GM23248 (cell line): Measurements from ENCODE around the gene DRAM1. TPM values are rescaled to one million over a fixed set of nuclear protein-coding genes. Genes with fewer than 3 reads are reported as not detected.
A peak's percentile ranks its signal among the peaks of the same experiment; 100 is the strongest.

Source experiments
- DNase-seq: peaks from one replicate; pipeline ENCODE4 v3.0.0-alpha.2; 2015
- H2AFZ ChIP-seq: fragments of 200-600 bp; sonication (generic); 2 replicates; pipeline ENCODE4 v1.6.1; 2016; ENCODE audit warnings: antibody characterized with exemption
- H3F3A ChIP-seq: fragments of 200-600 bp; sonication (generic); 2 replicates; pipeline ENCODE4 v1.6.1; 2016; ENCODE audit warnings: mild to moderate bottlenecking, antibody characterized with exemption, mixed run types; ENCODE audit not compliant: insufficient read depth
- H3K27ac ChIP-seq: fragments of 200-600 bp; sonication (generic); 2 replicates; pipeline ENCODE4 v1.5.1; 2016; ENCODE audit warnings: mild to moderate bottlenecking
- H3K27me3 ChIP-seq: fragments of 200-600 bp; sonication (generic); replicated peaks from 2 replicates; pipeline ENCODE4 v1.6.1; 2016; ENCODE audit warnings: mild to moderate bottlenecking; ENCODE audit not compliant: insufficient read depth
- H3K36me3 ChIP-seq: fragments of 200-600 bp; sonication (generic); 2 replicates; pipeline ENCODE4 v1.6.1; 2016; ENCODE audit warnings: low read depth, mild to moderate bottlenecking
- H3K4me1 ChIP-seq: fragments of 200-600 bp; sonication (generic); 2 replicates; pipeline ENCODE4 v1.6.1; 2016; ENCODE audit warnings: mild to moderate bottlenecking; ENCODE audit not compliant: insufficient read depth
- H3K4me2 ChIP-seq: fragments of 200-600 bp; sonication (generic); one replicate; pipeline ENCODE4 v1.6.1; 2016; ENCODE audit warnings: mild to moderate bottlenecking; ENCODE audit not compliant: unreplicated experiment
- H3K4me3 ChIP-seq: fragments of 200-600 bp; sonication (generic); 2 replicates; pipeline ENCODE4 v1.5.1; 2016; ENCODE audit warnings: mild to moderate bottlenecking
- H3K79me2 ChIP-seq: fragments of 200-600 bp; sonication (generic); 2 replicates; pipeline ENCODE4 v1.6.1; 2016; ENCODE audit warnings: mild to moderate bottlenecking; ENCODE audit not compliant: insufficient read depth
- H3K9ac ChIP-seq: fragments of 200-600 bp; sonication (generic); 2 replicates; pipeline ENCODE4 v1.6.1; 2016; ENCODE audit warnings: mild to moderate bottlenecking
- H3K9me2 ChIP-seq: fragments of 200-600 bp; sonication (generic); 2 replicates; pipeline ENCODE4 v1.6.1; 2016; ENCODE audit warnings: mixed run types, mild to moderate bottlenecking, moderate library complexity; ENCODE audit not compliant: insufficient read depth
- H3K9me3 ChIP-seq: fragments of 200-600 bp; sonication (generic); one replicate; pipeline ENCODE4 v1.6.1; 2017; ENCODE audit warnings: low read depth
- H4K20me1 ChIP-seq: fragments of 200-600 bp; sonication (generic); 2 replicates; pipeline ENCODE4 v1.6.0; 2016; ENCODE audit not compliant: insufficient read depth
- EZH2 ChIP-seq: fragments of 200-600 bp; sonication (generic); IDR thresholded peaks from 2 replicates; pipeline ENCODE4 v1.6.1; 2018; ENCODE audit warnings: antibody characterized with exemption, mild to moderate bottlenecking; ENCODE audit not compliant: insufficient read depth, poor library complexity, severe bottlenecking
- EZH2phosphoT487 ChIP-seq: fragments of 200-600 bp; sonication (generic); IDR thresholded peaks from 2 replicates; pipeline ENCODE4 v1.6.1; 2018; ENCODE audit warnings: antibody characterized with exemption, moderate library complexity, mild to moderate bottlenecking, low read depth; ENCODE audit not compliant: insufficient read depth
- WGBS, 2 experiments: methylation state at CpG; one replicate each; pipeline ENCODE4 v1.1.6; 2015 to 2017; ENCODE audit warnings: low lambda C conversion rate in 2 of 2, low coverage in 1 of 2; ENCODE audit errors: missing lambda C conversion rate in 2 of 2; 5-methylcytosine and 5-hydroxymethylcytosine counted together
- in situ Hi-C: fragments of 300-500 bp; cut with MboI; formaldehyde crosslinking; loops from 2 replicates; pipeline ENCODE4 v1.15.0; 2020
- polyA plus RNA-seq: library from polyadenylated mRNA; unstranded; fragments of >200 nt; fragmentation: Nextera tagmentation; extraction: Ambion mirVana; gene quantifications from 2 replicates; pipeline ENCODE4 v1.2.1, GENCODE V29; 2016
- total RNA-seq: library from RNA; depleted of rRNA; stranded (reverse); fragments of >200 nt; shearing (Covaris generic); gene quantifications from 2 replicates; pipeline ENCODE4 v1.2.3, GENCODE V29; 2014

DRAM1 gene
- total and polyA plus RNA-seq, 2 experiments from 2014 or later: 86.8 to 99.2 TPM

DNA sequence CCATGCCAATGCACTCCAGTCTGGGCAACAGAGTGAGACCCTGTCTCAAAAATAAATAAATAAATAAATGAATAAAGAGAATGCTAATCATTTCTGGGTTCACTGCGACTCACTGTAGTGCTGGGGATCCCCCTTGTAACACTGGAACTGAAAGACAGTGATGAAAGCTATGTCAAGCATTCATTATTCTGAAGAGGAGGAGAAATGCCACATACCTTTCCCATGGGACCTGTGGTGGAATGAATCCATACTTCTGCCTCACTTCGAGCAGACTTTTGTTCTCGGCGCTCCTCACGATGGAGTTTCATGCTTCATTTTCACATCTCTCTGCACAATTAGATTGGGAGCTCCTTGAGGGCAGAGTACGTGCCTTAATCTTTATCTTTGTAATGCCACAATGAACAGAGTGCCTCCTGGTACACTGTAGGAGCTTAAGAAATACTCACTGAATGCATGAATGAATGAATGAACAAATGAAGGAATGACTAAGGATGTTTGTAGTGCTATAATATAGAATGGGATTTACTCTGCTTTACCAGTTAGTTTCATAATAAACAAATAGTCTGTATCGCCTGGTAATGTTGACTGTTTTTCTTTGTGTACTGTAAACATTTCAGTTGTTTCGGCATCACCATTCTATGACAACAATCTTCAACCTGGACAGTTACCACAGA is 45.8 kb downstream of the DRAM1 start:
- Histone ChIP-seq H3K36me3 (no peaks in the 10 kb centered on the region), H3K4me2 (no peak overlapping the region), H3K9ac (no peak overlapping the region), H3F3A (peaks cover 70% of the 10 kb centered on the region), H4K20me1 (no peaks in the 10 kb centered on the region), H3K9me3 (no peaks in the 10 kb centered on the region), H3K4me3 (no peak overlapping the region), H3K27me3 (no peaks in the 10 kb centered on the region), H2AFZ (no peak overlapping the region), H3K27ac (0 out of 2 replicates have a peak overlapping the region, but pooled peaks have one; percentile 94), H3K4me1 (peaks cover 59% of the 10 kb centered on the region), H3K79me2 (no peaks in the 10 kb centered on the region), H3K9me2 (no peaks in the 10 kb centered on the region)
- TF ChIP-seq EZH2phosphoT487 (no peak), EZH2 (no peak)
- DNase-seq: no peak
- WGBS, 2 experiments: 97 to 98% methylated on average over 8 of the region's 8 CpGs
- in situ Hi-C loops: no loop called here

DNA sequence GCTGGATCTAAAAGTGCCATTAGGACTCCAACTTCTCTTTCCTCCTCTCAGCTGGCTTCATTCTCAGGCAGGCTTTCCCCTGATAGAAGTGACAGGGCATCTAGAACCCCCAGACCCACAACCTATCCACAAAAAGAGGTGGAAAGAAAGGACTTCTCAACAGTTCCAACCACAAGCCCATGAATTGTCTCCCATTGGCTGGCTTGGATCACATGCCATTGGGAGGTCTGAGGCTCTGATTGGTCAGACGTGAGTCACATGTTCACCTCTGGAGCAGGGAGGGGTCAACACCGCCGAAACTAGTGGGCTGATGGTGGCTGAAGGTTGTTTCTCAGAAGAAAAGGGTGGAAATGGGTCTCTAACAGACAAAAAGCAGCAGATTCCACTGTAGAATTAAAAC is 47.2 kb downstream of the DRAM1 start:
- Histone ChIP-seq H3K9me3 (no peaks in the 10 kb centered on the region), H3K4me2 (peak overlapping the region; percentile 72), H3K79me2 (no peaks in the 10 kb centered on the region), H3K4me3 (no peak overlapping the region), H3K9me2 (no peaks in the 10 kb centered on the region), H4K20me1 (no peaks in the 10 kb centered on the region), H3K4me1 (peaks cover 65% of the 10 kb centered on the region), H3K36me3 (no peaks in the 10 kb centered on the region), H3F3A (peaks cover 67% of the 10 kb centered on the region), H3K27me3 (no peaks in the 10 kb centered on the region), H3K27ac (peak overlapping the region; percentile 94), H2AFZ (no peak overlapping the region), H3K9ac (peak overlapping the region; percentile 65)
- DNase-seq: peak; percentile 55
- 97 to 98% methylated on average over 3 of the region's 3 CpGs for WGBS, 2 experiments
- TF ChIP-seq EZH2phosphoT487: no peak
- in situ Hi-C loops: loop anchor here (25.0 kb wide), 3 partner anchors 563 to 1638 kb away; partner anchors contain the start of gene IGF1

DNA sequence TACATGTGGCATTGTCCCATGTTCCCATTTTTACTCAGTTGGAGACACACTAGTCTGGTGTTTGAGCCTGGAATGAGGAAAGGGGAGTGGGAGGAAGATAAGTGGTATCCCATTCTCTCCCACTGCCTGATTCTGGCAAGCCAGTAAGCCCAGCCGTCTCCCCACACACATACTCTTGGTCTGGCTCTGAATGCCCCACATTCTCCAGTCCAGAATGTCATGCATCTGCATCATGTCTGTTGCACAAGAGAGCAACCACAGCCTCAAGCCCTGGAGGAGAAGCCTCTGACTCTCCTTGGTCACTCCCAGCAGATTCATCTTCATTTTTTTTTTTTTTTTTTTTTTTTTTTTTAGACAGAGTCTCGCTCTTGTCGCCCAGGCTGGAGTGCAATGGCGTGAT is 48.0 kb downstream of the DRAM1 start:
- H3K79me2 ChIP-seq: no peaks in the 10 kb centered on the region
- H3K4me2 ChIP-seq: peak overlapping the region; percentile 72
- DNase-seq: peak; percentile 98
- no peak overlapping the region for H3K4me3 ChIP-seq
- peaks cover 63% of the 10 kb centered on the region for H3K4me1 ChIP-seq
- peak overlapping the region; percentile 65 for H3K9ac ChIP-seq
- H3K27ac ChIP-seq: peak overlapping the region; percentile 94
- H2AFZ ChIP-seq: no peak overlapping the region
- no peaks in the 10 kb centered on the region for H4K20me1 ChIP-seq
- H3K27me3 ChIP-seq: no peaks in the 10 kb centered on the region
- in situ Hi-C loops: loop anchor here (25.0 kb wide), 3 partner anchors 562 to 1637 kb away; partner anchors contain the start of gene IGF1
- H3K9me3 ChIP-seq: no peaks in the 10 kb centered on the region
- no peak for TF ChIP-seq EZH2
- no peak for TF ChIP-seq EZH2phosphoT487
- H3K9me2 ChIP-seq: no peaks in the 10 kb centered on the region
- H3K36me3 ChIP-seq: no peaks in the 10 kb centered on the region
- peaks cover 59% of the 10 kb centered on the region for H3F3A ChIP-seq
- WGBS, 2 experiments: 2 to 25% methylated on average over 4 of the region's 4 CpGs

DNA sequence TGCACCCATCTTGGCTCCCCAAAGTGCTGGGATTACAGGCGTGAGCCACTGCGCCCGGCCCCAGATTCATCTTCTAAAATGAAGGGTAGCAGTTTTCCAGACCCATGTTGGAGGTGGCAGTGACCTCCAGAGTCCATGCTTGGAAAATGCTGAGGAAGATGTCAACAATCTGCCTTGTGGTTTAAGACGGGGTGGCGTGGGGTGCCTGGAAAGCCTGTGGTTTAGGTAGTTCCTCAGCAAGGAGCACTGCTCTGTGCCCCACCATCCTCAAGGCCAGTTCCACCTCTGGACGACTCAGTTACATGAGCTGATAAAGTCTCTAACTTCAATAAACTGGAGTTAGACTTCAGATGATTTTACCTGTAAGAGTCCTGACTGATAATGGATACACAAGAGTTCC is 48.6 kb downstream of the DRAM1 start:
- Histone ChIP-seq H2AFZ (no peak overlapping the region), H3K79me2 (no peaks in the 10 kb centered on the region), H3F3A (peaks cover 56% of the 10 kb centered on the region), H3K9me2 (no peaks in the 10 kb centered on the region), H4K20me1 (no peaks in the 10 kb centered on the region), H3K27me3 (no peaks in the 10 kb centered on the region), H3K9me3 (no peaks in the 10 kb centered on the region), H3K27ac (peak overlapping the region; percentile 94), H3K4me1 (peaks cover 57% of the 10 kb centered on the region), H3K4me3 (no peak overlapping the region), H3K36me3 (no peaks in the 10 kb centered on the region), H3K4me2 (peak overlapping the region; percentile 19), H3K9ac (peak overlapping the region; percentile 60)
- peak; percentile 40 for DNase-seq
- 70 to 74% methylated on average over 6 of the region's 6 CpGs for WGBS, 2 experiments
- in situ Hi-C loops: loop anchor here (25.0 kb wide), 3 partner anchors 561 to 1636 kb away; partner anchors contain the start of gene IGF1
- TF ChIP-seq EZH2 (no peak), EZH2phosphoT487 (no peak)
